Epithelial cell of prostate (primary cell): ENCODE measurements around the gene MYO3B.

ENCODE experiments used
- DNase-seq: peaks from one replicate; pipeline ENCODE4 v3.0.0-alpha.2; 2011; ENCODE audit warnings: low read depth, low spot score
- H3K27ac ChIP-seq: fragments of 450-650 bp; 2 replicates; pipeline ENCODE4 v1.5.1; 2017; ENCODE audit warnings: mild to moderate bottlenecking

The MYO3B gene

DNA sequence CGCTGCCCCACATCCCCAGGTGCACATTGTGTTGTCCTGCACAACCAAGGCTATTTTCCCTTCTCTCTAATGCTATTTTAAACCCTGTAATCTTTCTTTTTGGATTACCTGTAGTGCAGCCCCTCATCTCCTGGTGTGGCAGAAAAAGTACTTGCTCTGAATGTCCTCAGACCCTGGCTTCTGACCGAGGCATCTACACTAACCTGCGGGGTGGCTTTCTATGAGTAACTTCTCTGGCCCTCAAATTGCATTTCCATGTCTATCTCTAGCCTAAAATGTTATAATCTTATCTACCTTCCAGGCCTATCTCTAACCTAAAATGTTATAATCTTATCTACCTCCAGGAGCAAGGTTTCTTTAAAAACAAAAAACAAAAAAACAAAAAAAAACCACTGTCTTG, 519.0 kb downstream of the MYO3B start:
- no peak overlapping the region for H3K27ac ChIP-seq
- DNase-seq: no peak

DNA sequence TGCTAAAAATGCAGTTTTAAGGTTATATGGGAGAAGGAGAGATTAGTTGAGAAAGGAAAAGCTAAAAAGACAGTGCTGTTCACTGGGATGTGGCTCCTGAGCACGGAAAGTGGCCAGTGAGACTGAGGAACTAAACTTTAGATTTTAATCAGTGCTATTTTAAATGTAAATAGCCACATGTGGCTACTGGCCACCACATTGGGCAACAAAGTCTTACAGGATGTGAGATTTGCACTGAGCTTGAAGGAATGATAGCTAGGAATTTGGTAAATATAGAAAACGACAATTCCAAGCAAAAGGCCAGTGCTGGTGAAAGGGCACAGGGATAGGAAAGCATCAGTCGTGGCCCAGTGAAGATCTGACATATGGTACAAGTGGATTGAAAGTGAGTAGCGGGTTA, 523.1 kb downstream of the MYO3B start:
- DNase-seq: no peak
- no peak overlapping the region for H3K27ac ChIP-seq

DNA sequence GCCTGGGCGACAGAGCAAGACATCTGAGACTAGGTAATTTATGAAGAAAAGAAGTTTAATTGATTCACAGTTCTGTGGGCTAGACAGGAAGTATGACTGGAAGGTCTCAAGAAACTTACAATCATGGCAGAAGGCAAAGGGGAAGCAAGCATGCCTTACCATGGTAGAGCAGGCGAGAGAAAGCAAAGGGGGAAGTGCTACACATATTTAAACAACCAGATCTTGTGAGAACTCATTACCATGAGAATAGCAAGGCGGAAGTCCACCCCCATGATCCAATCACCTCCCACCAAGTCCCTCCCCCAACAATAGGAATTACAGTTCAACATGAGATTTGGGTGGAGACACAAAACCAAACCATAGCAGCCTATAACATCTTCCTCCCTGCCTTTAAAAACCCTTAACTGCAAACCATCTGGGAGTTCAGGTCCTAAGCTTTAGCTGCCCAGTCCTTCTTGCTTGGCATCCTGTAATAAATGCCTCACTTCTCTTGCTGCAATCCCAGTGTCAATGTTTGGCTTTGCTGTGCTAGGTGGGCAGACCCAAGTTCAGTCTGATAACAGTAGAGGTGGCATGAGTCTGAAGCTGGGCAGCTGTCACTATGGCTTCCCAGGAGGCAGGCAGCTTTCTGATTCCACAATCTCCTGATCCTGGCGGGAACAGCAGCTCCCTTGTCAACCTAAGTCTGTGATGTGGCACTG, 526.0 kb downstream of the MYO3B start:
- no peak for DNase-seq
- no peak overlapping the region for H3K27ac ChIP-seq
